Femur (tissue), 1 donor: ENCODE results near the gene TMEM25.
"Not testable (repeated sequence)": the region's sequence is repeated elsewhere in the genome, so short reads cannot be mapped to it uniquely, and the experiment has no call there.

Experiments
- DNase-seq: peaks from one replicate; pipeline ENCODE4 v3.0.0-alpha.2; 2017

Gene TMEM25

DNA sequence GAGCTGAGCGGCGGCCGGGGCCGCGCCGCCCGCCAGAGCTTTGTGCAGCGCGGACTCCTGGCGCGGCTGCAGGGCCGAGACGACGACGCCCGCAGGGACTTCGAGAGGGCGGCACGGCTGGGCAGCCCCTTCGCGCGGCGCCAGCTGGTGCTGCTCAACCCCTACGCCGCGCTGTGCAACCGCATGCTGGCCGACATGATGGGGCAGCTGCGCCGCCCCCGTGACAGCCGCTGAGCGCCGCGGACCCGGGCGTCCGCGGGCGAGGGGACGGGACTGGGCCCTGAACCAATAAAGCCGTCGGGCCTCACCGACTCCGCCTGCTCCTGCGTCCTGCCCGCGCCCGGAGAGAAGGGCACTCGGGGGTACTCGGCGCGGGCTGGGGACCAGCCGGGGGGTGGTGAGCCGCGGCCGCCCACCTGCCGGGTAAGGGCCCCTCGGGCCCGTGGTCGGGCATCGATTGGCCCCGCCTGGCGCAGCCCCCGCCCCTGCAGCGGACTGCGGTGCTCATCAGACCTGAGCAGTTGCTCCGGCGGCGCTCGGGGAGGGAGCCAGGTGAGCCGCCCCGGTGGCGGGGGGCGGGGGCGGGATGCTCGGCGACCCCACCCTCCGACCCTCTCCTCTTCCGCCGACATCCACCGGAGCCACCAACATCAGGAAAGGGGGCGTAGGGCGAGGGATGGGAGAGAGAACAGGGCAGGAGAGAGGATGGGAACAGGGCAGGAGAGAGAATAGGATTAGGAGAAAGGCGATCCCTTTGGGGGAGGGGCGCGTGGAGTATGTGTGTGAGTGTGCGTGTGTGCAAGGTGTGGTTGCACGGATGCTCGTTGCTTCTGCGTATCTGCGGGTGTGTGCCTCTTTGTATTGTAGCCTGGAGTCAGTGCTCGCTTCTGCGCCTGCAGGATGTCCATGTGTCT, at the start of gene TMEM25:
TSS of gene TMEM25 (plus strand) at position 510 of the 914 bp plus-strand sequence. CDS start 610 bp downstream, outside the sequence.
- DNase-seq: peak; percentile 78

DNA sequence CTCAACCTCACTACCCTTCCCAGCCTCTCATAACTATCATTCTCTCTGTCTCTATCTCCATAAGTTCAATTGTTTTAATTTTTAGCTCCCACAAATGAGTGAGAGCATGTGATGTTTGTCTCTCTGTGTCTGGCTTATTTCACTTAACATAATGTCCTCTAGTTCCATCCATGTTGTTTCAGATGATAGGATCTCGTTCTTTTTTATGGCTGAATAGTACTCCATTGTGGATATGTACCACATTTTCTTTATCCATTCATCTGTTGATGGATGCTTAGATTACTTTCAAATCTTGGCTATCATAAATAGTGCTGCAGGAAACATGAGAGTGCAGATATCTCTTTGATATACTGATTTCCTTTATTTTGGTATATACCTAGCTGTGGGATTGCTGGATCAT, 49.8 kb upstream of the TMEM25 start:
- DNase-seq: not testable (repeated sequence)

DNA sequence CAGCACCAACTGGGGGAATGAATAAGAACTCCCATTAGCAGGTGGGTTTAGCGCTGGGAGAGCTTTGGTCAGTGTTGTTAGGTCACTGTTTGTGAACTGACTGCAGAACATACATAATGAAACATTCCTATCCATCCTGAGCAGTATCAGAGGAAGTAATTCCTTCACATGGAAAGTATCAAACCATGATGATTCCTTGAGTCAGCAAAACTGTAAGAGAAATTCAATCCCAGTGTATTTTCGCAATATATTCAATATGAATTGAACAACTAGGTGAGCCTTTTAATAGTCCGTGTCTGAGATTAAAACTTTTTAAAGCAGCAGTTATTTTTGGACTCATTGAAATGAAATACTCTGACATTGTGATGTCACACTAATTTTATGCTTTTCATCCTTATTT, 46.6 kb upstream of the TMEM25 start:
- DNase-seq: no peak

DNA sequence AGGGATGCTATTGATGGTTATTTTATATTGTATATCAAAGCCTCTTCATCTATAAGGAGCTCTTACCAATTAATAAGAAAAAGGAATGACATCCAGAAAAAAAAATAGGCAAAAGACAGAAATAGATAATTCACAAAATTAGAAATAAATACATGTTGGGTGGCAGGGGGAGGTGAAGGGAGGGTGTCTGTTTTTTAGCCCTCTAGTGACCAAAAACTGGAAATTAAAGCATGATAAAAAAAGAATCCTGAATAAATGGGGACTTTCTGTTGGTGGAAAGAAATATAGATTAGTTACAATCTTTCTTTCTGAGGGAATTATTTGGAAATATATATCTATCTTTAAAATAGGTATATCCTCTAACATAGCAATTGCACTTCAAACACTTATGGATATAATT, 45.7 kb upstream of the TMEM25 start:
- DNase-seq: no peak

DNA sequence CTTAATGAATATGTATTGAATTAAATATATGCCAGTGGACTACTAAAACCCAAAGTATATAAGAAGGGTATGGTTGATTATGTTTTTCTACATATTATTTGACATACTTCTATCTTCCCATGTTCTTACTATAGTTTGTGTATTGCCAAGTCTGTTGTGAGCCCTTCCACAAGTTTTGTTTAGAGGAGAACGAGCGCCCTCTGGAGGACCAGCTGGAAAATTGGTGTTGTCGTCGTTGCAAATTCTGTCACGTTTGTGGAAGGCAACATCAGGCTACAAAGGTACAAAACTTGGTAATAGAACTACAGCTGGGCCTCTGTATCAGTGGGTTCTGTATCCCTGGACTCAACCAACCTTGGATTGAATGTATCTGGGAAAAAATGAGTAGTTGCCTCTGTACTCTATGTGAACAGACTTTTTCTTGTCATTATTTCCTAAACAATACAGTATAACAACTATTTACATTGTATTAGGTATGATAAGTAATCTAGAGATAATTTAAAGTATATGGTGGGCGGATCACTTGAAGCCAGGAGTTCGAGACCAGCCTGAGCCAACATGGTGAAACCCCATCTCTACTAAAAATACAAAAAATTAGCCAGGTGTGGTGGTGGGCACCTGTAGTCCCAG, 42.4 kb upstream of the TMEM25 start:
- peak; percentile 85 for DNase-seq

DNA sequence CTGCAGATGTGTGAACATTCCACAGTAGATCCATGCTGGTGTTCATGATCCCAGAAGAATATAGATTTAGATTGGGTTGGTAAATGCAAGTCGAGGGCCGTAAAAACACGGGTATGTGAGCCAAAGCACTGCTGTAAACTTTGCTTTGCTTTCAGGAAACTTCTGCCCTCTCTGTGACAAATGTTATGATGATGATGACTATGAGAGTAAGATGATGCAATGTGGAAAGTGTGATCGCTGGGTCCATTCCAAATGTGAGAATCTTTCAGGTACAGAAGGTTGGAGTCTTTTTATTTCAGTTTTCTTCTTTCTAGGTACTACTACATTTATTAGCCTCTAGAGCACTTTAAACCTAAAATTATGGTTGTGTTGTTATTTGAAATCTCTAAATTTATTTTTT, 40.0 kb upstream of the TMEM25 start:
- DNase-seq: no peak

DNA sequence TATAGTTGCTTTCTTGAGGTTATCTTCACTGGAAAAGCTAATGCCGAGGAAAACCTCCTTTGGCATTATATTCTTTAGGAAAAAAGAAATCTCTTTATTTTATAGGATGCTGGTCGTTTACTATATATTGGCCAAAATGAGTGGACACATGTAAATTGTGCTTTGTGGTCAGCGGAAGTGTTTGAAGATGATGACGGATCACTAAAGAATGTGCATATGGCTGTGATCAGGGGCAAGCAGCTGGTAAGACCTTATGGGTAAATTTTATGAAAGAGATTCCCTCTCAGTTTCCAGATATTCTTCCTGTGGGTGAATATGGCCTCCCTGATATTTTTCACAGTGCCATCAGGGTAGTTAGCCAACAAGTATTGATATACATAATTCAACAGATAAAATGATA, 33.2 kb upstream of the TMEM25 start:
- DNase-seq: no peak

DNA sequence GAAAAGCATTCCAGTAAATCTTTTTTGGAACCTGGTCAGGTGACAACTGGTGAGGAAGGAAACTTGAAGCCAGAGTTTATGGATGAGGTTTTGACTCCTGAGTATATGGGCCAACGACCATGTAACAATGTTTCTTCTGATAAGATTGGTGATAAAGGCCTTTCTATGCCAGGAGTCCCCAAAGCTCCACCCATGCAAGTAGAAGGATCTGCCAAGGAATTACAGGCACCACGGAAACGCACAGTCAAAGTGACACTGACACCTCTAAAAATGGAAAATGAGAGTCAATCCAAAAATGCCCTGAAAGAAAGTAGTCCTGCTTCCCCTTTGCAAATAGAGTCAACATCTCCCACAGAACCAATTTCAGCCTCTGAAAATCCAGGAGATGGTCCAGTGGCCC, 27.8 kb upstream of the TMEM25 start:
- DNase-seq: no peak

DNA sequence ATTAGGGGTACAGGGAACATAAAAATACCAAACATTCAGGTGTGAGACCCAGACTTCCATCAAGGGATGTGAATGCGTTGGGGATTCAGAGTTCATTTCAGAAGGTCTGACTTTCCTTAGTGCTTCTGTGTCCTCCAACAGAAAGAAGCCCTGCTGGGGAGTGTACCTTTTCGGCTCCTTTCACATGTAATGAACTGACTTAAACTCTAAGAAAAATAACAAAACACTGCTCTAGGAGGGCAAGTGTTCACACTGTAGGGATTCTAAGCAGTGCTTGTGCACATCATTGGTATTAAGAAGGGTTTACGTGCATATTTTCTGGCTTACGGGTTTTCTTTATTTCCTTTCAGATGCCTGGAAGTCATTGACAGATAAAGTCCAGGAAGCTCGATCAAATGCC, 19.4 kb upstream of the TMEM25 start:
- DNase-seq: no peak

DNA sequence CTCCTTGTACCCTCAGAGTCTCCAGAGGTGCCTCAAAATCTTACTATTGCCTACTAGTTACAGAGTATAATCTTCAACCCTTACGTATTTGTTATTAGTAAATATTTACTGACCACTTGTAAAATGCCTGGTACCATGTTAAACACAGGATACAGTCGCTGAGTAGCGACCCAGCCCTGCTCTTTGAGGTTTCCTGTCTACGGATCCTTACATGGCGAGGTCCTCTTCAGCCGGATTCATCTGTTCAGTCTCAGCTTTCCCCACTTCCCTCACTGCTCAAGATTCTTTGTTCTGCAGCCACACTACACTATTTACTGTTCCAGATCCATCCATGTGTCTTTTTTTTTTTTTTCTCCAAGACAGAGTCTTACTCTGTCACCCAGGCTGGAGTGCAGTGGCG, 16.9 kb upstream of the TMEM25 start:
- no peak for DNase-seq

DNA sequence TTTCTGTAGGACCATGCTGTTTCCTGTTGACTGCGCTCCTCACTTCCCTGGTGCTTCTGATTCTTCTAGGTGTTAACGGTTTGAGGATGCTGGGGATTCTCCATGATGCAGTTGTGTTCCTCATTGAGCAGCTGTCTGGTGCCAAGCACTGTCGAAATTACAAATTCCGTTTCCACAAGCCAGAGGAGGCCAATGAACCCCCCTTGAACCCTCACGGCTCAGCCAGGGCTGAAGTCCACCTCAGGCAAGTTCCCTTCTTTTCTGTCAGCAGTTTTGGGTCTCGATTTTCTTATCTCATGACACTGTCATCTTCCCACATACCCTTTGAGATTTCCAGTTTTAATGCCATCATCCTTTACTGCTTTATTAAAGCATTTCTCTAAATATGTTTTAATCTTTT, 11.4 kb upstream of the TMEM25 start:
- no peak for DNase-seq

DNA sequence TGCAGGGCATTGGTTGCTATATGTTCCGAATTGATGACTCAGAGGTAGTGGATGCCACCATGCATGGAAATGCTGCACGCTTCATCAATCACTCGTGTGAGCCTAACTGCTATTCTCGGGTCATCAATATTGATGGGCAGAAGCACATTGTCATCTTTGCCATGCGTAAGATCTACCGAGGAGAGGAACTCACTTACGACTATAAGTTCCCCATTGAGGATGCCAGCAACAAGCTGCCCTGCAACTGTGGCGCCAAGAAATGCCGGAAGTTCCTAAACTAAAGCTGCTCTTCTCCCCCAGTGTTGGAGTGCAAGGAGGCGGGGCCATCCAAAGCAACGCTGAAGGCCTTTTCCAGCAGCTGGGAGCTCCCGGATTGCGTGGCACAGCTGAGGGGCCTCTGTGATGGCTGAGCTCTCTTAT, 9.1 kb upstream of the TMEM25 start:
- peak; percentile 38 for DNase-seq

DNA sequence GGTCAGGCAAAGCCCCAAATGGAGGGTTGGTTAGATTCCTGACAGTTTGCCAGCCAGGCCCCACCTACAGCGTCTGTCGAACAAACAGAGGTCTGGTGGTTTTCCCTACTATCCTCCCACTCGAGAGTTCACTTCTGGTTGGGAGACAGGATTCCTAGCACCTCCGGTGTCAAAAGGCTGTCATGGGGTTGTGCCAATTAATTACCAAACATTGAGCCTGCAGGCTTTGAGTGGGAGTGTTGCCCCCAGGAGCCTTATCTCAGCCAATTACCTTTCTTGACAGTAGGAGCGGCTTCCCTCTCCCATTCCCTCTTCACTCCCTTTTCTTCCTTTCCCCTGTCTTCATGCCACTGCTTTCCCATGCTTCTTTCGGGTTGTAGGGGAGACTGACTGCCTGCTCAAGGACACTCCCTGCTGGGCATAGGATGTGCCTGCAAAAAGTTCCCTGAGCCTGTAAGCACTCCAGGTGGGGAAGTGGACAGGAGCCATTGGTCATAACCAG, 8.4 kb upstream of the TMEM25 start:
- peak; percentile 34 for DNase-seq

DNA sequence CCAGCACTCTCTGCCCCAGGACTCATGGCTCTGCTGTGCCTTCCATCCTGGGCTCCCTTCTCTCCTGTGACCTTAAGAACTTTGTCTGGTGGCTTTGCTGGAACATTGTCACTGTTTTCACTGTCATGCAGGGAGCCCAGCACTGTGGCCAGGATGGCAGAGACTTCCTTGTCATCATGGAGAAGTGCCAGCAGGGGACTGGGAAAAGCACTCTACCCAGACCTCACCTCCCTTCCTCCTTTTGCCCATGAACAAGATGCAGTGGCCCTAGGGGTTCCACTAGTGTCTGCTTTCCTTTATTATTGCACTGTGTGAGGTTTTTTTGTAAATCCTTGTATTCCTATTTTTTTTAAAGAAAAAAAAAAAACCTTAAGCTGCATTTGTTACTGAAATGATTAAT, 6.6 kb upstream of the TMEM25 start:
- no peak for DNase-seq

DNA sequence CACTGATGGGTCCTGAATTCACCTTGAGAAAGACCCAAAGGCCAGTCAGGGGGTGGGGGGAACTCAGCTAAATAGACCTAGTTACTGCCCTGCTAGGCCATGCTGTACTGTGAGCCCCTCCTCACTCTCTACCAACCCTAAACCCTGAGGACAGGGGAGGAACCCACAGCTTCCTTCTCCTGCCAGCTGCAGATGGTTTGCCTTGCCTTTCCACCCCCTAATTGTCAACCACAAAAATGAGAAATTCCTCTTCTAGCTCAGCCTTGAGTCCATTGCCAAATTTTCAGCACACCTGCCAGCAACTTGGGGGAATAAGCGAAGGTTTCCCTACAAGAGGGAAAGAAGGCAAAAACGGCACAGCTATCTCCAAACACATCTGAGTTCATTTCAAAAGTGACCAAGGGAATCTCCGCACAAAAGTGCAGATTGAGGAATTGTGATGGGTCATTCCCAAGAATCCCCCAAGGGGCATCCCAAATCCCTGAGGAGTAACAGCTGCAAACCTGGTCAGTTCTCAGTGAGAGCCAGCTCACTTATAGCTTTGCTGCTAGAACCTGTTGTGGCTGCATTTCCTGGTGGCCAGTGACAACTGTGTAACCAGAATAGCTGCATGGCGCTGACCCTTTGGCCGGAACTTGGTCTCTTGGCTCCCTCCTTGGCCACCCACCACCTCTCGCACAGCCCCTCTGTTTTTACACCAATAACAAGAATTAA, 6.1 kb upstream of the TMEM25 start:
- DNase-seq: peak; percentile 20

DNA sequence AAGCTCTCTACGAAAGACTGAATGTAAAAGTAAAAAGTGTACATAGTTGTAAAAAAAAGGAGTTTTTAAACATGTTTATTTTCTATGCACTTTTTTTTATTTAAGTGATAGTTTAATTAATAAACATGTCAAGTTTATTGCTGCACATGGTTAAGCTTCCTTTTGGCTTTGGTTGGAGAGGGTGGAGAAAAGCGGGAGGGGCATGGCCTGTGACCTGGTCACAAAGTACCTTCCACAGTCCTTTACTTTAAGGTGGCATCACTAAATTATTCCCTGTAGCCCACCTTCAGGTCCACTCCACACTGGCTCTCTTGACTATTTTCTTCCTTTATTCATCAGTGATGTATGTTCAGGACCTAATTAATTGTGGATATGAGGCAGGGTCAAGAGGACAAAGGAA, 4.3 kb upstream of the TMEM25 start:
- no peak for DNase-seq

DNA sequence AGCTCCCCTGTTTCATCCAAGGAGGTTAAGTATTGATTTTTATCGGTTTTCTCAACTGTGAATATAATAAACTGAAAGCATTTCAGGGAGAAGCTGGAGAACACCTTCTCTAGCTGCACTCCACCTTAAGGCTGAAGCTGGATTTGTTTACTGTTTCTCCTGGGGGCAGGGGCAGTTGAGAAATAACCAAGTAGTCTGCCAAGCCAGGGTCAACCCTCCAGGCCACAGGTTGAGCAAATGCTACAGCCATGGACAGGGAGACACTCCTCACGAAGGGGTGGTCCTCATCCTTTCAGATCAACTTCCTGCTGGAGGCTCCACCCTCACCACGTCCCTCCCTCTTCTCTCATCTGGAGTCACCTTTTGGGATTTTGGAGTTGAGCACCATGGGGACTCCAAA, 3.9 kb upstream of the TMEM25 start, which contains the start of gene TTC36:
TSS of gene TTC36 (plus strand) at position 366 of the 400 bp plus-strand sequence. CDS start at position 387, 21 bp downstream.
- DNase-seq: no peak

DNA sequence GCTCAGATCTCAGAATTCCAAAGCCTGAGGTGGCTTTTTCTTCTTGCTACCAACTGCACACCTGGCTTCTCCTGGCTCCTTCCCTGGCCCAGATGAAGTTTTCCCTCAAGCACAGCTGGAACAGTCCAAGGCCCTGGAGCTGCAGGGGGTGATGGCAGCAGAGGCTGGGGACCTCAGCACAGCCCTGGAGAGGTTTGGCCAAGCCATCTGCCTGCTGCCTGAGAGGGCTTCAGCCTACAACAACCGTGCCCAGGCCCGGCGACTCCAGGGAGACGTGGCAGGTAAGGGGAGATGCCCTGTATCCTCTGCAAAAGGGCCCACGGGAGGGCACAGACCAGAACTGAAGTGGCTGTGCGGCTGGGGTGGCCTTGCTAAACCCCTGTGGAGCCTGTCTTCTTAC, 2.5 kb upstream of the TMEM25 start:
- no peak for DNase-seq

DNA sequence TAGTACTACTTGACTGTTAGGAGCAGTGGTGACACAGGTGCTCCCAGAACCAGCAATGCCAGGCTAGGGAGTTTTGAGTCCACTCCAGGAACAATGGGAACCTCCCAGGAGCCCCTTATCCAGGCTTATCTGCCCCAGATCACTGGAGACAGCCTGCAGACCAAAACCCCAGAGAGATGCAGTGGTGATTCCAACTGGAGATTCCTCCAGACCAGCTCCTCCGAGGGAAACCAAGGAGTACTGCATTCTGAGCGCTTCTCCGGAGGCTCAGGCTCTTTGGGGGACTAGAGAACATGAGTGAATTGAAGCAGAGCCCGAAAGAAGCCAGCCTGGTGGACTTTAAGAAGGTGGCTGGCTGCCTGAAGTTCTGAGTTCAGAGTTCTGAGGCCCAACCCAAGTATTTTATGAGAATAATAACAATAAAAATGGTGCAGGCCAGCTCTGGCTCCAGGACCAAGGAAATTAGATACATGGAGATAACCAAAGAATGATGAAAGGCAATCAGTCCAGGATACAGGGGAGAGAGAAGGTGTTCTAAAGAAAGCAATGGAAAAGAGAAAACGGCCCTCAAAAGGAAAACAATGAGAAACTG, 1.3 kb upstream of the TMEM25 start:
- no peak for DNase-seq

DNA sequence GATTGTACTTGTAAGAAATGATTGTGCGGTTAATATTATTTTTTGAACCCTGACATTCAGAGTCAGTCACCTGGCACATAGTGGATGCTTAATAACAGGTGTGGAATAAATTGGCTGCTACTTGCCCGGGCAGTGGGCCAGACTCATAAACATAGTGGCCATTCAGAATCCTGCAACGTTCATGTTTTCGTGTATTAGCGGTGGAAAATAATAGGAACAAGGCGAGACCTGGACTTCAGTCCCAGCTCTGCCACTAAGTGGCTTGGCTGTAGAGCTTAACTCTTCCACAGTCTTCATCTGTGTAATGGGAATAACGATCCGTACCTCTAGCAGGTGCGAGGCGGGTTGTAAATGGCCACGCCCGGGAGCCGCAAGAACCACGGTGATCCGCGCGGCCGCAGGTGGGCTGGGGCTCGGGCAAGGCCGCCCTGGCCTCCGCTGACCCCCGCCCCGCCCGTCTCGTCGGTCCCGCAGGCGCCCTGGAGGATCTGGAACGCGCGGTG, 761 bp upstream of the TMEM25 start:
- peak; percentile 44 for DNase-seq

DNA sequence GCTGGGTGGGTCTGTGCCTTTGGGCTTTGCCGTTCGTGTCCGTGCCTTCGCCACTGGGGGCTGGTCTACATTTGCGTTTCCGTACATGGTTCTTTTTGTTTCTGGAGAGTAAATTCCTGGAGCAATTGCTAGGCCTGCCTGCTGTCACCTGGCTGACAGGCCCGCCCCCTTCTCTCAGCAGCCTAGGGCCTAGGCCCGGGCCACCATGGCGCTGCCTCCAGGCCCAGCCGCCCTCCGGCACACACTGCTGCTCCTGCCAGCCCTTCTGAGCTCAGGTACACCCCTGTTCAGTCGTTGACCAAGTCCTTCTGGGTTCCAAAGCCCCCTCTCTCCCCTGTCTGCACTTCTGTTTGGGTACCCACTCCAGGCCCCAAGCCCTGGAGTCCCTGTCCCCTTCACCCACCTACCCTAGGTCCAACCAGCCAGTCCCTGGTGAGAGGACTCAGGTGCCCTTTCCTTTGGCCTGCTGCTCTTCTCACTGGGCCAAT, 649 bp downstream of the TMEM25 start:
- DNase-seq: no peak

DNA sequence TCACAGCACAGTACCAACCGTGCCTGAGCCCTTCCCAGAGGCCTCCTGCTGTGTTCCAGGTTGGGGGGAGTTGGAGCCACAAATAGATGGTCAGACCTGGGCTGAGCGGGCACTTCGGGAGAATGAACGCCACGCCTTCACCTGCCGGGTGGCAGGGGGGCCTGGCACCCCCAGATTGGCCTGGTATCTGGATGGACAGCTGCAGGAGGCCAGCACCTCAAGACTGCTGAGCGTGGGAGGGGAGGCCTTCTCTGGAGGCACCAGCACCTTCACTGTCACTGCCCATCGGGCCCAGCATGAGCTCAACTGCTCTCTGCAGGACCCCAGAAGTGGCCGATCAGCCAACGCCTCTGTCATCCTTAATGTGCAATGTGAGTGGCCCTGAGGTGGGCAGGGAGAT, 1.1 kb downstream of the TMEM25 start:
- no peak for DNase-seq
